CD4-positive, alpha-beta T cell treated with Interleukin-15 for 1 hour (primary cell): Measurements from ENCODE around the gene PDXK.
"Not testable (repeated sequence)": the region's sequence is repeated elsewhere in the genome, so short reads cannot be mapped to it uniquely, and the experiment has no call there.

Experiments
- DNase-seq: peaks from one replicate; pipeline ENCODE4 v3.0.0-alpha.2; 2020

Gene PDXK

GRCh38 chr21:43718872-43719747 is at the start of gene PDXK:
PDXK (plus strand) TSS chr21:43719129; CDS start chr21:43719295, 166 bp downstream.
- peak; percentile 84 for DNase-seq

DNA sequence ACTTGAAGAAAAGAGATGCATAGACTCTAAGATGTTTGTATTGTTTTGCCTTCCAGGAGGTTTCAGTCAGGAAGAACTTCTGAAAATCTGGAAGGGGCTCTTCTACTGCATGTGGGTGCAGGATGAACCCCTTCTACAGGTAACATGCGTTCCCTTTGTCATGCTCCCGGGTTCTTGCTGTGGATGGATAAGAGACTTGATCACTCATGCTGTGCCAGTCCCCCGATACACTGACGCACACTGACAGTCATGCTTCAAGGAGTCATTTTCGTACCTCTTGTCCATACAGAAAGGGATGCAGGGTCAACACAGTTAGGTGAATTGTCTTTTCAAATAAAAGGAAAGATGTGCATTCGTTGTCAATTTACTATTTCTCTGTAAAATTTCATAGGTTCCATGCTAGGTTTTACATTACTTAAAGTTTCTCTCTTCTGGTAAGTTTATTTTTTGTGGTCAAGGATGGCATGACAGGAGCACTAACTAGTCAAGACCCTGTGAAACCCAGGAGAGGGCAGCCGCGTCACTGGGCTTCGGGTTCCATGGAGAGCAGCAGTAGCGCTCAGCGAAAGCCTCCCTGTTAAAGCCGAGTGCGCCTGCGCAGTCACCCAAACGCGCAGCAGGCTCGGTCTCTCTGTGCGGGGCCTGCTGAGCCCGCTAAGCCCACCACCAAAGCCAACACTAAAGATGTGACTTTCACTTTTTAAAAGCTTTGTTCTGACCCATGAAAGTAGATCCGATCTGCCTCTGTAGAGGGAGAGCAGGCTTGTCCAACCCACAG is 48.9 kb upstream of the PDXK start:
- DNase-seq, result no peak

- DNase-seq, result no peak
Observed at GRCh38 chr21:43675871-43676270, 43.1 kb upstream of the PDXK start.

DNA sequence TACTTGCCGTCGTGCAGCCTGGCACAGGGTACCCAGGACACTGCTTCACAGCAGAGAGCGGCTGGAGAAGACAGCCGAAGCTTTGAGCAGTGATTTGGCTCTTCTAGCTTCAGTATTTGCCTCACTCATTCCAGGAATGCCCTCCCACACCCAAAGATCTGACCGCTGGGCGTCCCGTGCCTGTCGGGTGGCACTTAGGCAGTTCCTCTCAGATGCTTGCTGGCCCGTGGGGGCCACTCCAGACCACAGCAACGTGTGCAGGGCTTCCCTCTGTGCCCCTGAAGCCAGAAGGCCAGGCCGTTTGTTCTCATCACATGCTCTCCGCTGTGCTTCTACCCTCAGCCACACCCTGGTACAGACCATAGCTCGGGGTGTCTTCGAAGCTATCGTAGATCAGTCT is 42.5 kb upstream of the PDXK start:
- DNase-seq, result no peak

DNA sequence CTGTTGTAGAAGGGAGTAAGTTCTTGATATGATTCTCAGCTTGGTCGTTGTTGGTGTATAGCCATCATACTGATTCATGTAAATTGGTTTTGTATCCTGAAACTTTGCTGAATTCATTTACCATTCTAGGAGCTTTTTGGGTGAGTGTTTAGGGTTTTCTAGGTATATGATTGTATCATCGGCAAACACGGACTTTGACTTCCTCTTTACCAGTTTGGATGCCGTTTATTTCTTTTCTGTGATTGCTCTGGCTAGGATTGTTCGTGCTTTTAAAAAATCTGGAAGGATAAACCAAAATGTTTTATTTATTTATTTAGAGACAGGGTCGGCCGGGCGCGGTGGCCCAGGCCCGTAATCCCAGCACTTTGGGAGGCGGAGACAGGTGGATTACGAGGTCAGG is 39.0 kb upstream of the PDXK start:
- DNase-seq, result no peak

- not testable (repeated sequence) for DNase-seq
Observed at GRCh38 chr21:43680421-43680820, 38.5 kb upstream of the PDXK start.

DNA sequence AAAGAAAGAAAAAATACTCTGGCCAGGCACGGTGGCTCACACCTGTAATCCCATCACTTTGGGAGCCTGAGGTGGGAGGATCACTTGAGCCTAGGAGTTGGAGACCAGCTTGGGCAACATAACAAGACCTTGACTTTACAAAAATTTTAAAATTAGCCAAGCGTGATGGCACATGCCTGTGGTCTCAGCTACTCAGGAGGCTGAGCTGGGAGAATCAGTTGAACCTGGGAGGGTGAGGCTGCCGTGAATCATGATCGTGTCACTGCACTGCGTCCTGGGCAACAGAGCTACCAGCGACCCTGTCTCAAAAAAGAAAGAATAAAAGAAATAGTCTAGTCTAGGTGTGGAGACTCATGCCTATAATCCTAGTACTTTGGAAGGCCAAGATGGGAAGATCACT is 37.3 kb upstream of the PDXK start:
- DNase-seq, result no peak

DNA sequence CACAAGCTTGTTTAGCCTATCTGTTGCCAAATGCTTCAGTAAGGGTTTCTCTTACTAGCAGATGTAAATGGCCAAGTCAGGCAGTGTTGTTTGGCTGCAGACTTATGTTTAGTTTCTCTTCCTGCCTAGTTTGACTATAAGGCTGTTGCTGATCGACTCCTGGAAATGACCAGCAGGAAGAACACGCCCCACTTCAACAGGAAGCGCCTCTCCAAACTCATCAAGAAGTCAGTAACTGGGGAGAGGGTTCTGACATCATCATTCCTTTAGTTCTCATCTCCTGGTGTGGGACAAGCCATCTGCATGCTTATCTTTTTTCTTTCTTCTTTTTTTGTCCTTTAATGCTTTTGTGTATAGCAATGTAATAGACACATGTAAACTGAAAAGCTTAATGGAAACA is 34.5 kb upstream of the PDXK start:
- no peak for DNase-seq

GRCh38 chr21:43686811-43687565 is 31.9 kb upstream of the PDXK start:
- no peak for DNase-seq

DNA sequence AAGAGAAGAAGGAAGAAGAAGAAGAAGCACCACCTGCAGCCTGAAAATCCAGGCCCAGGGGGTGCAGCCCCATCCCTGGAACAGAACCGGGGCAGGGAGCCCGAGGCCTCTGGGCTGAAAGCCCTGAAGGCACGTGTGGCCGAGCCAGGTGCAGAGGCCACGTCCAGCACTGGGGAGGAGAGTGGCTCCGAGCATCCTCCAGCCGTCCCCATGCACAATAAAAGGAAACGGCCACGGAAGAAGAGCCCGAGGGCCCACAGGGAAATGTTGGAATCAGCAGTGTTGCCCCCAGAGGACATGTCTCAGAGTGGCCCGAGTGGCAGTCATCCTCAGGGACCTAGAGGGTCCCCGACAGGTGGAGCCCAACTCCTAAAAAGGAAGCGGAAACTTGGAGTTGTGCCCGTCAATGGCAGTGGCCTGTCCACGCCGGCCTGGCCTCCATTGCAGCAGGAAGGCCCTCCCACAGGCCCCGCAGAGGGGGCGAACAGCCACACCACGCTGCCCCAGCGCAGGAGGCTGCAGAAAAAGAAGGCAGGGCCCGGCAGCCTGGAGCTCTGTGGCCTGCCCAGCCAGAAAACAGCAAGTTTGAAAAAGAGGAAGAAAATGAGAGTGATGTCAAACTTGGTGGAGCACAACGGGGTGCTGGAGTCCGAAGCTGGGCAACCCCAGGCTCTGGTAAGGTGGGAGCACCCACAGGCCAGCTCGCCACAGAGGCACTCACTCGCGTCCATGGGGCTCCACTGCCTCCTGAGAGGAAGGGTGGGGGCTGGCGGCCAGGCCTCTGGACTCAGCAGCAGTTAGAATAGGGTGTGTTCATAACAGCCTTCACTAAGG is 31.1 kb upstream of the PDXK start:
- peak; percentile 31 for DNase-seq

DNA sequence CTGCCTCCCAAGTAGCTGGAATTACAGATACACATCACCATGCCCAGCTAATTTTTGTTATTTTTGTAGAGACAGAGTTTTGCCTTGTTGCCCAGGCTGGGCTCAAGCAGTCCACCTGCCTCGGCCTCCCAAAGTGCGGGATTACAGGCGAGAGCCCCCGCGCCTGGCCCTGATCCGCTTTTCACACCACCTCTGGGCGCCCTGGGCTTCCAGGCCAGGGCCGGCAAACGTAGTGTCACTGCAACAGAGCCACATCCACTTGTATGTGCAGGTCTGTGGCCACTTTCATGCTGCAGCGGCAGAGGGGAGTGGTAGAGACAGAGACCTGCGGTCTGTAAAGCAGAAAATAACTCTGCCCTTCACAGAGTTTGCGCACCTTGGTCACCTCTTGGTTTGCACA is 30.0 kb upstream of the PDXK start:
- no peak for DNase-seq

GRCh38 chr21:43689556-43690337 is 29.2 kb upstream of the PDXK start:
- DNase-seq, result no peak

DNA sequence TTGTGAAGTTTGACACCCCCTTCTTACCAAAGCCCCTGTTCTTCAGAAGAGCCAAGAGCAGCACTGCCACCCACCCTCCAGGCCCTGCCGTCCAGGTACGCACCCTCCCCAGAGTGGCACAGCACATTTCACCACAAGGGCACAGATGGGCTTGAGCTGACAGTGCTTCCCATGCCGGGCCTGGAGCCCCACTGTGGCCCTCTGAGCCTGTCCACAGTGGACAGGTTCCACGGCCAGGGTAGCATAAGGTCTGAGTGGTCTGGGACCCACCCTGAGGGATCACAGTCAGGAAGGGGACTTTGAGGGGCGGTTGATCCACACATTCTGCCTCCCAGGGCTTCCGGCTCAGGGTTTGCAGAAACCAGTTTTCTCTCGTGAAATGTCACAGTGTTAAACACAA is 28.6 kb upstream of the PDXK start:
- DNase-seq, result no peak

DNA sequence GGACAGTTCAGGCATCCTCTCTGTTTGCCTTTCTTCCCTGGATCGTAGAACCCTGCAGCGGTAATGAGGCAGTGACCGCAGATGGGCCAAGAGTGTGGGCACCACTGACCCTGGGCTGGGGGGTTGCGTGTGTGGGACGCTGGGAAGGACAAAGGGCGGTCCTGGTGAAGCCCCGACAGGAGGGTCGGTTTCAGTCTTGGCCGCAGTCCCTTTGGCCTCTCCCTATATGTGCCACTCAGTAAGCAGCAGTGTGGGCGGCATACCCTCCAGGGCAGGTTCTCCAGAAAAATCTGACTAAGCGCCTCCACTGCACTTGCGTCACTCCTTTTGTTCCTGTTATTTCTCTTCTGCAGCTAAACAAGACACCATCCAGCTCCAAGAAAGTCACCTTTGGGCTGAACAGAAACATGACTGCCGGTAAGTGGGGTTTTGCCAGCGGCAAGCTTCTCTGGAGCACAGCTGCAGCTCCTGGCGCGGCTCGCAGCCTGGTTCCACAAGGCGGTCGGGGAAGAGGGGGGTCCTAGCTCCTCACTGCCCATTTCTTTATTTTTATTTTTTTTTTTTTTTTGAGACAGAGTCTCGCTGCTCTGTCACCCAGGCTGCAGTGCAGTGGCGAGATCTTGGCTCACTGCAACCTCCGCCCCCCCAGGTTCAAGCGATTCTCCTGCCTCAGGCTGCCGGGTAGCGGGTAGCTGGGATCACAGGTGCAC is 27.7 kb upstream of the PDXK start:
- DNase-seq, result no peak

GRCh38 chr21:43691801-43692200 is 27.1 kb upstream of the PDXK start:
- DNase-seq, result no peak

DNA sequence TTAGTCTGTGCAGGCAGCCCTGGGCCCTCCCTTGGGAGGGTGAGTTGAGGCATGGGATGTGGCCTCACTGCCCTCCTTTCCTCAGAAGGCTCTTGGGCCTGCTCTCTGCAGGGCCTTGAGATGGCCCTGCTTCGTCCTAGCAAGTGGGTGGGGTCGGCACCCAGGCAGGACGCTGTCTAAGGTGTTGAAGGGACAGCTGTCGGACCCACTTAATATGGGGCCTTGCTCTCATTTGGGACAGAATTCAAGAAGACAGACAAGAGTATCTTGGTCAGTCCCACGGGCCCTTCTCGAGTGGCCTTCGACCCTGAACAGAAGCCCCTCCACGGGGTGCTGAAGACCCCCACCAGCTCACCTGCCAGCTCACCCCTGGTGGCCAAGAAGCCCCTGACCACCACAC is 26.0 kb upstream of the PDXK start:
- DNase-seq, result no peak

DNA sequence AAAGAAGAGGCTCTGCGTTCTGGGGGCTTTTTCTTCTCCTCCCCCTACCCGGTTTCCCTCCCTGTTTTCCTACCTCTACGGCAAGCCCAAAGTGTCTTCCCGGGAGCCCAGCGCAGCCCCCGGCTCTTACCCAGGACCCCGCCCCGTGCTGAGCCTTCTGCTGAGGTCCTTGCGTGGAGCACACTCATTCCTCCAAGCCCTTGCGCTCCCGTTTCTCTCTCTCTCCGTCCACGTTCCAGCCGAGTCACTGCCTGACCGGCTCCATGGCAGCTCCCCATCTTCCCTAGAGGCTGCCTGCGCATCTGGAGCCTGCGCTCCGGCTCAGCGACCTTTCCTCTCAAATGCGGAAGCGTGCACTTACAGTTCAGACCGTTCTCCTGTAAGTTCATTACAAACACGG is 24.9 kb upstream of the PDXK start:
- no peak for DNase-seq

- no peak for DNase-seq
Observed at GRCh38 chr21:43694437-43695079, 24.4 kb upstream of the PDXK start.

DNA sequence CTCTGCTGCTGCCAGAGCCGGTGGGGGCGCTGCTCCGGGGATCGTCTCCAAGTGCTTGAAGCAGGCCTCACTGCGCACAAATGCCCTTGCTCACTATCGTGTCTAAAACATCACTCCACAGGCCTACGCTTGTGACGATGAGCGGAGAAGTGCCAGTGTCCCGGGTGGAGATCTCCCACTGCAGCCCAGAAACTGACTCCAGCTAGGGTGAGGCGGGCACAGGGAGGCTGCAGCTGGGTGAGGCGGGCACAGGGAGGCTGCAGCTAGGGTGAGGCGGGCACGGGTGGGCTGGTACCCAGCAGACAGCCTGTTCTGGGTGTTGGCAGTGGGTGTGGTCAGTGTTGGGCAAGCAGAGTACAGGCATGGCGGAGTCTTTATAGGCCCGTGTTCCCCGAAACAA is 22.7 kb upstream of the PDXK start:
- DNase-seq, result no peak
